A549 (cell line): ENCODE data around the gene TCAIM. TPM values are rescaled to one million over a fixed set of nuclear protein-coding genes. Genes with fewer than 3 reads are reported as not detected.

ENCODE experiments used
- ATAC-seq, 2 experiments: fragments of 200-7000 bp in 1 of 2; fragments of >200 bp in 1 of 2; cut with Nextera tagmentation in 1 of 2; cut with Tn5 transposase in 1 of 2; 3 replicates each; pipeline versions ENCODE4 v1.8.0 to v1.9.1; 2018 to 2020; ENCODE audit warnings: mild to moderate bottlenecking in 1 of 2, moderate library complexity in 1 of 2
- CTCF ChIA-PET: fragments of 300-600 bp; sonication (Branson Sonifier 250); formaldehyde crosslinking; extraction: SDS; loops from one replicate; lab custom pipeline; 2021; ENCODE audit warnings: antibody characterized with exemption, inconsistent platforms; lab: Yijun Ruan, JAX
- POLR2A ChIA-PET: fragments of 350-600 bp; formaldehyde crosslinking; extraction: SDS; loops from one replicate; lab custom pipeline; 2021; ENCODE audit warnings: antibody characterized with exemption, inconsistent platforms; lab: Yijun Ruan, JAX
- DNase-seq, 2 experiments: peaks; one replicate each; pipeline versions ENCODE4 v3.0.0 to v3.0.0-alpha.2; 2011 to 2016; ENCODE audit warnings: low read depth in 1 of 2, low spot score in 1 of 2
- FAIRE-seq: peaks from 2 replicates; lab custom pipeline; 2011; peaks lifted over from hg19 to GRCh38; lab: Jason Lieb, UNC
- H3K27ac ChIP-seq, 2 experiments: fragments of >200 bp; sonication (Bioruptor Twin); formaldehyde crosslinking; 3 replicates each; pipeline ENCODE4 v1.5.1; 2016 to 2017
- H3K4me1 ChIP-seq: fragments of >200 bp; sonication (Bioruptor Twin); formaldehyde crosslinking; 3 replicates; pipeline ENCODE4 v1.6.1; 2016
- H3K4me2 ChIP-seq: fragments of >200 bp; sonication (Bioruptor Twin); formaldehyde crosslinking; 3 replicates; pipeline ENCODE4 v1.6.1; 2016
- H3K4me3 ChIP-seq: fragments of >200 bp; sonication (Bioruptor Twin); formaldehyde crosslinking; 3 replicates; pipeline ENCODE4 v1.5.1; 2016
- H3K9me3 ChIP-seq: fragments of >200 bp; sonication (Bioruptor Twin); formaldehyde crosslinking; 3 replicates; pipeline ENCODE4 v1.6.1; 2016
- ATOH8 ChIP-seq: fragments of 250-450 bp; sonication (Bioruptor Pico); IDR thresholded peaks from 2 replicates; pipeline ENCODE4 v1.5.0; 2020; ENCODE audit warnings: low read depth, mild to moderate bottlenecking, moderate library complexity
- BHLHE40 ChIP-seq: IDR thresholded peaks from 2 replicates; pipeline ENCODE4 v1.6.1; 2012; ENCODE audit warnings: low read depth, low read length, inconsistent platforms
- CHD4 ChIP-seq: fragments of 200-600 bp; sonication (generic); IDR thresholded peaks from 2 replicates; pipeline ENCODE4 v1.6.1; 2016; ENCODE audit warnings: antibody characterized with exemption, mild to moderate bottlenecking, borderline replicate concordance
- CTCF ChIP-seq: fragments of >200 bp; sonication (Bioruptor Twin); formaldehyde crosslinking; IDR thresholded peaks from 3 replicates; pipeline ENCODE4 v1.5.1; 2016
- EHF ChIP-seq: fragments of 250-450 bp; sonication (Bioruptor Pico); IDR thresholded peaks from 2 replicates; pipeline ENCODE4 v1.5.0; 2020; ENCODE audit warnings: mild to moderate bottlenecking
- EHMT2 ChIP-seq: fragments of 200-600 bp; sonication (generic); IDR thresholded peaks from 2 replicates; pipeline ENCODE4 v1.6.1; 2016; ENCODE audit warnings: antibody characterized with exemption, low read depth, mild to moderate bottlenecking, moderate library complexity
- FOXS1 ChIP-seq: fragments of 250-450 bp; sonication (Bioruptor Pico); IDR thresholded peaks from 2 replicates; pipeline ENCODE4 v1.5.0; 2020; ENCODE audit warnings: mild to moderate bottlenecking, moderate library complexity
- GATA3 ChIP-seq: IDR thresholded peaks from 2 replicates; pipeline ENCODE4 v1.6.1; 2012; ENCODE audit warnings: borderline replicate concordance
- HDAC2 ChIP-seq: fragments of 200-600 bp; sonication (generic); IDR thresholded peaks from 2 replicates; pipeline ENCODE4 v1.6.1; 2016
- HOXB13 ChIP-seq: fragments of 250-450 bp; sonication (Bioruptor Pico); IDR thresholded peaks from 2 replicates; pipeline ENCODE4 v1.5.0; 2020; ENCODE audit warnings: low read depth, mild to moderate bottlenecking, moderate library complexity
- JUN ChIP-seq, 2 experiments: fragments of >200 bp; sonication (Bioruptor Twin); formaldehyde crosslinking; IDR thresholded peaks; 2 replicates in 1 of 2; 3 replicates in 1 of 2; pipeline ENCODE4 v1.6.1; 2016 to 2017
- KDM5A ChIP-seq: fragments of 200-600 bp; sonication (generic); IDR thresholded peaks from 2 replicates; pipeline ENCODE4 v1.6.1; 2016; ENCODE audit warnings: antibody characterized with exemption, mild to moderate bottlenecking
- MAZ ChIP-seq: fragments of 150-350 bp; IDR thresholded peaks from 2 replicates; pipeline ENCODE4 v1.6.1; 2014; ENCODE audit warnings: antibody characterized with exemption, low read depth, low read length, borderline replicate concordance
- MYC ChIP-seq: IDR thresholded peaks from 2 replicates; pipeline ENCODE4 v1.6.1; 2012; ENCODE audit warnings: mild to moderate bottlenecking, inconsistent platforms, low read length, improper control_type of control experiment, borderline replicate concordance
- NR3C1 ChIP-seq: fragments of >200 bp; sonication (Bioruptor Twin); formaldehyde crosslinking; IDR thresholded peaks from 3 replicates; pipeline ENCODE4 v1.6.1; 2017
- PHF8 ChIP-seq: fragments of 200-600 bp; sonication (generic); IDR thresholded peaks from 2 replicates; pipeline ENCODE4 v1.6.1; 2016; ENCODE audit warnings: low read depth, mild to moderate bottlenecking, antibody characterized with exemption, moderate library complexity, borderline replicate concordance
- POLR2A ChIP-seq: IDR thresholded peaks from 2 replicates; pipeline ENCODE4 v1.6.1; 2012; ENCODE audit warnings: mild to moderate bottlenecking, low read length
- POLR2AphosphoS2 ChIP-seq: conservative IDR thresholded peaks from 2 replicates; pipeline ENCODE4 v1.6.1; 2012; ENCODE audit warnings: low read length, improper control_type of control experiment, inconsistent platforms
- RAD21 ChIP-seq, 2 experiments: fragments of >200 bp in 1 of 2; sonication (Bioruptor Twin) in 1 of 2; formaldehyde crosslinking in 1 of 2; IDR thresholded peaks in 1 of 2; conservative IDR thresholded peaks in 1 of 2; 2 replicates in 1 of 2; 3 replicates in 1 of 2; pipeline ENCODE4 v1.6.1; 2012 to 2018; ENCODE audit warnings: inconsistent platforms in 1 of 2
- RFX5 ChIP-seq: fragments of 450-650 bp; IDR thresholded peaks from 2 replicates; pipeline ENCODE4 v1.7.1; 2014; ENCODE audit warnings: antibody characterized with exemption, mild to moderate bottlenecking, moderate library complexity
- SMC3 ChIP-seq: fragments of >200 bp; sonication (Bioruptor Twin); formaldehyde crosslinking; IDR thresholded peaks from 3 replicates; pipeline ENCODE4 v1.6.1; 2018; ENCODE audit warnings: inconsistent platforms
- SREBF2 ChIP-seq: fragments of 450-650 bp; IDR thresholded peaks from 2 replicates; pipeline ENCODE4 v1.6.1; 2014; ENCODE audit warnings: mild to moderate bottlenecking, moderate library complexity
- ZC3H11A ChIP-seq: fragments of 450-650 bp; IDR thresholded peaks from 2 replicates; pipeline ENCODE4 v1.6.1; 2014; ENCODE audit warnings: antibody characterized with exemption, mild to moderate bottlenecking
- ZFP36 ChIP-seq: fragments of 450-650 bp; IDR thresholded peaks from 2 replicates; pipeline ENCODE4 v1.6.1; 2014; ENCODE audit warnings: borderline replicate concordance; ENCODE audit not compliant: partially characterized antibody
- ZNF302 ChIP-seq: fragments of 250-450 bp; sonication (Bioruptor Pico); IDR thresholded peaks from 2 replicates; pipeline ENCODE4 v1.9.0; 2021; ENCODE audit warnings: inconsistent platforms, mild to moderate bottlenecking, moderate library complexity
- ZSCAN20 ChIP-seq: fragments of 250-450 bp; sonication (Bioruptor Pico); IDR thresholded peaks from 2 replicates; pipeline ENCODE4 v1.8.0; 2022; ENCODE audit warnings: mild to moderate bottlenecking, moderate library complexity
- WGBS: methylation state at CpG from one replicate; pipeline ENCODE4 v1.1.6; 2017; ENCODE audit errors: missing lambda C conversion rate; 5-methylcytosine and 5-hydroxymethylcytosine counted together
- polyA plus RNA-seq, 4 experiments: library from polyadenylated mRNA; depleted of rRNA in 3 of 4; stranded (reverse); fragments of >200 nt; fragmentation: RNase III in 1 of 4; extraction: RNeasy Plus Mini Kit Qiagen cat#74134 plus additional on column Dnase treatment in 1 of 4; gene quantifications; 2 replicates in 3 of 4; 3 replicates in 1 of 4; pipeline ENCODE4 v1.2.3, GENCODE V29; 2011 to 2017
- TF ChIP-seq, protein P1 (sequence below): fragments of 250-450 bp; sonication (Bioruptor Pico); IDR thresholded peaks from 2 replicates; pipeline ENCODE4 v1.5.0; 2021; ENCODE audit warnings: mild to moderate bottlenecking, moderate library complexity, borderline replicate concordance
- TF ChIP-seq, protein P2 (sequence below): fragments of >200 bp; sonication (Bioruptor Twin); formaldehyde crosslinking; IDR thresholded peaks from 3 replicates; pipeline ENCODE4 v1.6.1; 2016
- TF ChIP-seq, protein P3 (sequence below): fragments of >200 bp; sonication (Bioruptor Twin); formaldehyde crosslinking; IDR thresholded peaks from 2 replicates; pipeline ENCODE4 v1.6.1; 2016

Gene TCAIM
- polyA plus RNA-seq, 2 of the 4 experiments (the other 2 are of a cell fraction) = 10.8 to 19.2 TPM

GRCh38 chr3:44348993-44349392 is 10.4 kb downstream of the TCAIM start:
- ATAC-seq (no peak), DNase-seq (no peak), FAIRE-seq (no peak)
- no peaks in the 10 kb centered on the region for H3K4me1 ChIP-seq
- no peak overlapping the region for H3K27ac ChIP-seq
- TF ChIP-seq MYC (no peak), NR3C1 (no peak), POLR2A (no peak), MAZ (no peak), ZFP36 (no peak), CHD4 (no peak), HOXB13 (no peak), SMC3 (no peak), ATOH8 (CRISPR knock-in tag) (no peak), PHF8 (no peak), KDM5A (no peak), RAD21 (conservative IDR thresholded peaks at IDR 0.05 in 1 of 2, IDR thresholded peaks at IDR 0.05 in 1 of 2) (no peak), SREBF2 (no peak), FOXS1 (no peak), GATA3 (no peak), POLR2AphosphoS2 (no peak), ZC3H11A (no peak)
- TF ChIP-seq, protein P1, sequence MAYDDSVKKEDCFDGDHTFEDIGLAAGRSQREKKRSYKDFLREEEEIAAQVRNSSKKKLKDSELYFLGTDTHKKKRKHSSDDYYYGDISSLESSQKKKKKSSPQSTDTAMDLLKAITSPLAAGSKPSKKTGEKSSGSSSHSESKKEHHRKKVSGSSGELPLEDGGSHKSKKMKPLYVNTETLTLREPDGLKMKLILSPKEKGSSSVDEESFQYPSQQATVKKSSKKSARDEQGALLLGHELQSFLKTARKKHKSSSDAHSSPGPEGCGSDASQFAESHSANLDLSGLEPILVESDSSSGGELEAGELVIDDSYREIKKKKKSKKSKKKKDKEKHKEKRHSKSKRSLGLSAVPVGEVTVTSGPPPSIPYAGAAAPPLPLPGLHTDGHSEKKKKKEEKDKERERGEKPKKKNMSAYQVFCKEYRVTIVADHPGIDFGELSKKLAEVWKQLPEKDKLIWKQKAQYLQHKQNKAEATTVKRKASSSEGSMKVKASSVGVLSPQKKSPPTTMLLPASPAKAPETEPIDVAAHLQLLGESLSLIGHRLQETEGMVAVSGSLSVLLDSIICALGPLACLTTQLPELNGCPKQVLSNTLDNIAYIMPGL = no peak
- TF ChIP-seq, protein P2, sequence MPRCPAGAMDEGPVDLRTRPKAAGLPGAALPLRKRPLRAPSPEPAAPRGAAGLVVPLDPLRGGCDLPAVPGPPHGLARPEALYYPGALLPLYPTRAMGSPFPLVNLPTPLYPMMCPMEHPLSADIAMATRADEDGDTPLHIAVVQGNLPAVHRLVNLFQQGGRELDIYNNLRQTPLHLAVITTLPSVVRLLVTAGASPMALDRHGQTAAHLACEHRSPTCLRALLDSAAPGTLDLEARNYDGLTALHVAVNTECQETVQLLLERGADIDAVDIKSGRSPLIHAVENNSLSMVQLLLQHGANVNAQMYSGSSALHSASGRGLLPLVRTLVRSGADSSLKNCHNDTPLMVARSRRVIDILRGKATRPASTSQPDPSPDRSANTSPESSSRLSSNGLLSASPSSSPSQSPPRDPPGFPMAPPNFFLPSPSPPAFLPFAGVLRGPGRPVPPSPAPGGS = no peak
- 85% methylated on average over 6 of the region's 6 CpGs for WGBS
- no peaks in the 10 kb centered on the region for H3K9me3 ChIP-seq
- ChIA-PET POLR2A (no interaction called here), CTCF (interaction anchor here (0.6 kb wide), 1 partner anchor 9 kb away, joined by 3 read pairs; no protein-coding TSS in a partner anchor)
- H3K4me3 ChIP-seq = no peak overlapping the region
- no peak overlapping the region for H3K4me2 ChIP-seq

DNA sequence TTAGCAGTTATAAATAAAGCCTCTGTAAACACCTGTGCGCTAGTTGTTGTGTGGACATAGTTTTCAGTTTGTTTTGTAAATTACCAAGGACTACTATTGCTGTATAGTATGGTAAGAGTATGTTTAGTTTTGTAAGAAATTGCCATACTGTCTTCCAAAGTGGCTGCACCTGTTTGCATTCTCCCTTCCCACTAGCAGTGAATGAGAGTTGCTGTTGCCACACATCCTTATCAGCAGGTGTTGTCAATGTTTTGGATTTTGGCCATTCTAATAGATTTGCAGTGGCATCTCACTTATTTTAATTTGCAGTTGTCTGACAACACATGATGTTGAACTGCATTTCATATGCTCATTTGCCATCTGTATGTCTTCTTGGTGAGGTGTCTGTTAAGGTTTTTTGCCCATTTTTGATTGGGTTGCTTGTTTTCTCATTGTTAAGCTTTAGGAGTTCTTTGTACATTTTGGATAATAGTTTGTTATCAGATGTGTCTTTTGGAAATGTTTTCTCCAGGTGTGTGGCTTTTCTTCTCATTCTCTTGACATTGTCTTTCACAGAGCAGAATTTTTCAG is 14.9 kb downstream of the TCAIM start:
- CTCF ChIA-PET = interaction anchor here (0.6 kb wide), 1 partner anchor 330 kb away, joined by 3 read pairs; no protein-coding TSS in a partner anchor
- DNase-seq = no peak
- POLR2A ChIA-PET = no interaction called here
- no peak overlapping the region for H3K4me2 ChIP-seq
- H3K9me3 ChIP-seq = no peaks in the 10 kb centered on the region
- H3K4me1 ChIP-seq = peaks cover under 1% of the 10 kb centered on the region; the same call in 2 of the 3 replicates
- no peak for ATAC-seq
- TF ChIP-seq BHLHE40 (no peak), ATOH8 (CRISPR knock-in tag) (no peak), POLR2AphosphoS2 (no peak), EHMT2 (no peak), JUN (IDR thresholded peaks at IDR 0.05) (no peak), RFX5 (no peak), RAD21 (conservative IDR thresholded peaks at IDR 0.05 in 1 of 2, IDR thresholded peaks at IDR 0.05 in 1 of 2) (no peak), POLR2A (no peak), ZNF302 (CRISPR knock-in tag) (no peak), PHF8 (no peak), CTCF (no peak), EHF (CRISPR knock-in tag) (no peak), HDAC2 (no peak), SREBF2 (no peak), ZSCAN20 (CRISPR knock-in tag) (no peak)
- TF ChIP-seq, protein P3, sequence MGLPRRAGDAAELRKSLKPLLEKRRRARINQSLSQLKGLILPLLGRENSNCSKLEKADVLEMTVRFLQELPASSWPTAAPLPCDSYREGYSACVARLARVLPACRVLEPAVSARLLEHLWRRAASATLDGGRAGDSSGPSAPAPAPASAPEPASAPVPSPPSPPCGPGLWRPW = no peak
- no peak for FAIRE-seq
- no peak overlapping the region for H3K27ac ChIP-seq
- H3K4me3 ChIP-seq = no peak overlapping the region
- WGBS = 100% methylated on average over 1 of the region's 1 CpG
